A673 (cell line): ENCODE data around the gene PTGIS. TPM values are rescaled to one million over a fixed set of nuclear protein-coding genes. Genes with fewer than 3 reads are reported as not detected.

Source experiments
- BruUV-seq: library from RNA; stranded (reverse); fragments of 400-500 nt; replicated peaks from 2 replicates; lab custom pipeline; 2021; lab: Mats Ljungman, UMichigan
- CTCF ChIA-PET: fragments of 300-600 bp; sonication (Branson Sonifier 250); formaldehyde crosslinking; loops from one replicate; lab custom pipeline; 2022; ENCODE audit warnings: antibody characterized with exemption; lab: Charles Lee
- POLR2A ChIA-PET: fragments of 300-600 bp; sonication (Branson Sonifier 250); formaldehyde crosslinking; loops from one replicate; lab custom pipeline; 2022; ENCODE audit warnings: antibody characterized with exemption; ENCODE audit not compliant: low non-redundant PET; lab: Charles Lee
- DNase-seq: peaks from one replicate; pipeline ENCODE4 v3.0.0-alpha.2; 2015; ENCODE audit warnings: low spot score
- H3K27ac ChIP-seq: fragments of 200-600 bp; sonication (generic); 2 replicates; pipeline ENCODE4 v1.5.1; 2016; ENCODE audit warnings: mixed run types, low read depth, mild to moderate bottlenecking, mixed read lengths, antibody characterized with exemption, low read length; ENCODE audit not compliant: poor library complexity, severe bottlenecking
- H3K27me3 ChIP-seq: fragments of 200-600 bp; sonication (generic); replicated peaks from 2 replicates; pipeline ENCODE4 v1.6.1; 2017; ENCODE audit warnings: mixed run types, low read depth, mild to moderate bottlenecking, mixed read lengths, antibody characterized with exemption, low read length; ENCODE audit not compliant: insufficient read depth, poor library complexity
- H3K36me3 ChIP-seq: fragments of 200-600 bp; sonication (generic); 2 replicates; pipeline ENCODE4 v1.6.1; 2016; ENCODE audit warnings: mixed run types, mild to moderate bottlenecking, mixed read lengths, antibody characterized with exemption, low read length; ENCODE audit not compliant: insufficient read depth, poor library complexity, severe bottlenecking
- H3K4me1 ChIP-seq: fragments of 200-600 bp; sonication (generic); 2 replicates; pipeline ENCODE4 v1.6.1; 2017; ENCODE audit warnings: mixed run types, mild to moderate bottlenecking, mixed read lengths, antibody characterized with exemption, low read length; ENCODE audit not compliant: insufficient read depth, poor library complexity, severe bottlenecking
- H3K4me3 ChIP-seq: fragments of 200-600 bp; sonication (generic); 2 replicates; pipeline ENCODE4 v1.5.1; 2016; ENCODE audit warnings: low read depth, mixed run types, mild to moderate bottlenecking, mixed read lengths, low read length; ENCODE audit not compliant: poor library complexity, severe bottlenecking
- H3K9me3 ChIP-seq: fragments of 200-600 bp; sonication (generic); 2 replicates; pipeline ENCODE4 v1.6.1; 2016; ENCODE audit warnings: mixed run types, low read depth, mild to moderate bottlenecking, mixed read lengths, antibody characterized with exemption, low read length; ENCODE audit not compliant: poor library complexity, severe bottlenecking
- EZH2 ChIP-seq: fragments of 200-600 bp; sonication (generic); IDR thresholded peaks from 2 replicates; pipeline ENCODE4 v1.6.1; 2017; ENCODE audit warnings: borderline replicate concordance, low read depth, mild to moderate bottlenecking, mixed read lengths, antibody characterized with exemption, low read length; ENCODE audit not compliant: poor library complexity, severe bottlenecking
- intact Hi-C: fragments of 100-400 bp; cut with micrococcal nuclease; formaldehyde crosslinking; loops from one replicate; pipeline ENCODE4 v1.10.0; 2022; ENCODE audit not compliant: unreplicated experiment
- total RNA-seq: library from RNA; stranded (reverse); gene quantifications from 2 replicates; pipeline ENCODE4 v1.2.3, GENCODE V29; 2021
- TF ChIP-seq, protein P1 (sequence below): fragments of 300-800, 200-600 bp; sonication (generic); conservative IDR thresholded peaks from 2 replicates; pipeline ENCODE4 v1.5.1; 2017; ENCODE audit warnings: low read depth, mild to moderate bottlenecking, antibody characterized with exemption, low read length, moderate library complexity, mixed read lengths

PTGIS gene
- total RNA-seq, 1 experiment from 2014 or later, result not detected

DNA sequence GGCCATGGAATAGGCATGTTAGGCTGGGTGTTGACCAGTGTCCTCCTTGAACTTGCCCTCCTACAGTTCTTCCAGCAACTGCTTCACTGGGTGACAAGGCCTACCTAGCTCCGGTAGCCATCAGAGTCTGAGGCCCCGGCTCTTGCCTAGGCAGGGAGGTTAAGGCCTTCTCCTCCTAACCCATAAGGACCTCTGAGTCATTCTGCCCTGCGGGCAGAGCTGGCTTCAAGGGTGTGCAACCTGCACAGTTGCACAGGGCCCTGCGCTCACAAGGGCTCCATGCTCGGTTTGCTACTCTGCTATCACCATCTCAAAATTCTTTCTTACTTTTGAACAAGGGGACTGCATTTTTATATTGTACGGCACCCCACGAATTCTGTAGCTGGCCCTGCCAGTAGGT lies 103.4 kb downstream of the PTGIS start:
- no peaks in the 10 kb centered on the region for H3K9me3 ChIP-seq
- H3K36me3 ChIP-seq, result no peaks in the 10 kb centered on the region
- no peak overlapping the region for H3K27ac ChIP-seq
- intact Hi-C loops, result no loop called here
- H3K27me3 ChIP-seq, result peaks cover 53% of the 10 kb centered on the region
- BruUV-seq, result no TSS peak
- no peak for TF ChIP-seq EZH2
- TF ChIP-seq, protein P1, sequence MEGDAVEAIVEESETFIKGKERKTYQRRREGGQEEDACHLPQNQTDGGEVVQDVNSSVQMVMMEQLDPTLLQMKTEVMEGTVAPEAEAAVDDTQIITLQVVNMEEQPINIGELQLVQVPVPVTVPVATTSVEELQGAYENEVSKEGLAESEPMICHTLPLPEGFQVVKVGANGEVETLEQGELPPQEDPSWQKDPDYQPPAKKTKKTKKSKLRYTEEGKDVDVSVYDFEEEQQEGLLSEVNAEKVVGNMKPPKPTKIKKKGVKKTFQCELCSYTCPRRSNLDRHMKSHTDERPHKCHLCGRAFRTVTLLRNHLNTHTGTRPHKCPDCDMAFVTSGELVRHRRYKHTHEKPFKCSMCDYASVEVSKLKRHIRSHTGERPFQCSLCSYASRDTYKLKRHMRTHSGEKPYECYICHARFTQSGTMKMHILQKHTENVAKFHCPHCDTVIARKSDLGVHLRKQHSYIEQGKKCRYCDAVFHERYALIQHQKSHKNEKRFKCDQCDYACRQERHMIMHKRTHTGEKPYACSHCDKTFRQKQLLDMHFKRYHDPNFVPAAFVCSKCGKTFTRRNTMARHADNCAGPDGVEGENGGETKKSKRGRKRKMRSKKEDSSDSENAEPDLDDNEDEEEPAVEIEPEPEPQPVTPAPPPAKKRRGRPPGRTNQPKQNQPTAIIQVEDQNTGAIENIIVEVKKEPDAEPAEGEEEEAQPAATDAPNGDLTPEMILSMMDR, result no peak
- H3K4me3 ChIP-seq, result no peak overlapping the region
- POLR2A ChIA-PET, result interaction anchor here (0.6 kb wide), 1 partner anchor 296 kb away, joined by 6 read pairs; no protein-coding TSS in a partner anchor
- CTCF ChIA-PET, result no interaction called here
- DNase-seq, result no peak
- no peaks in the 10 kb centered on the region for H3K4me1 ChIP-seq

DNA sequence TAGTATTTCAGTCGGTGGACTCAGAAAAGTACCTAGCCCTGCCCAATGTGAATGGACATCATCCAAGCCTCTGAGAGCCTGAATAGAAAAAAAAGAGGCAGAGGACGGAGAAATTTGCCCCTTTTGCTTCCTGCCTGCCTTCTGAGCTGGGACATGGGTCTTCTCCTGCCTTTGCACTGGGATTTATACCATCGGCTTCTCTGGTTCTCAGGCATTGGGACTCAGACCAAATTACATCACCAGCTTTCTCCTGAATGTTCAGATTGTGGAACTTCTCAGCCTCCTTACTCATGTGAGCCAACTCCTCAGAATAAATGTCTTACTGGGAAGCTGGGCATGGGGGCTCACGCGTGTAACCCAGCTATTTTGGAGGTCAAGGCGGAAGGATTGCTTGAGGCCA lies 105.3 kb downstream of the PTGIS start:
- Histone ChIP-seq H3K4me3 (no peak overlapping the region), H3K27me3 (peaks cover 60% of the 10 kb centered on the region), H3K36me3 (no peaks in the 10 kb centered on the region), H3K27ac (no peak overlapping the region), H3K4me1 (no peaks in the 10 kb centered on the region), H3K9me3 (no peaks in the 10 kb centered on the region)
- TF ChIP-seq EZH2, result no peak
- TF ChIP-seq, protein P1, result no peak
- DNase-seq, result no peak
- CTCF ChIA-PET, result no interaction called here
- POLR2A ChIA-PET, result no interaction called here
- intact Hi-C loops, result no loop called here
- no TSS peak for BruUV-seq

DNA sequence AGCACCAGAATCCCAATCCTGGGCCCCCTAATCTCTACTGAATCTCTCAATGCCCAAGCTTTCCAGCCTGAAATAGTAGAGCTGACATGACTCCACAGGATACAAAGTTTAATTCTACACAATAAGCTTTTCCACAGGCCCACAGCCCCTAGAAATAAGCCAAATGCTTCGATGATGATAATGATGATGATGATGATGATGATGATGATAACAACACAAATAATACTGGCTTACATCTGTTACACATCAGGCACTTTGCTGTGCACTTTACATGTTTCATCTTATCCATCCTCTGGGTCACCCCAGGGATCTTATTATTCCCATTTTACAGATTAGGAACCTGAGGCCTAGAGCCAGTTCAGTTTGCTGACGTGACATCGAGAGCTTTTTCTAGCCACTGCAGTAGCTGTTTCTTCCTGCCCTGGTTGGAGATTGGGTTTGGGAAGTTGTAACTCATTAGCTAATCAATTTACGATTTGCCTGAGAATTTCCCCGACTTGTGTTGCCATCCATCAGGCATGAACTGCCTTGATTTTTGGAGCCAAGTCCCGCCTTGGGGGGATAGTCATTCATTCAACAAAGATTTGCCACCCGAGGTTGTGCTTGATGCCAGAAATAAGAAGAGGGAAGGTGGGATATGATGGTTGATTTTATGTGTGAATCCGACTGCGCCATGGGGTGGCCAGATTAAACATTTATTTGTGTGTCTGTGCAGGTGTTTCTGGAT lies 105.9 kb downstream of the PTGIS start:
- Histone ChIP-seq H3K9me3 (no peaks in the 10 kb centered on the region), H3K27me3 (peaks cover 63% of the 10 kb centered on the region), H3K36me3 (no peaks in the 10 kb centered on the region), H3K4me1 (no peaks in the 10 kb centered on the region), H3K4me3 (no peak overlapping the region), H3K27ac (no peak overlapping the region)
- POLR2A ChIA-PET, result no interaction called here
- DNase-seq, result no peak
- intact Hi-C loops, result no loop called here
- no TSS peak for BruUV-seq
- CTCF ChIA-PET, result no interaction called here
- TF ChIP-seq EZH2, result no peak
- TF ChIP-seq, protein P1, result no peak
